Smooth muscle cell (in vitro differentiated cells): ENCODE results near the gene ANKRD11. TPM values are rescaled to one million over a fixed set of nuclear protein-coding genes. Genes with fewer than 3 reads are reported as not detected.
A peak's percentile ranks its signal among the peaks of the same experiment; 100 is the strongest.

Experiments used
- DNase-seq: peaks from one replicate; lab custom pipeline; 2025; ENCODE audit not compliant: unreplicated experiment; lab: John Stamatoyannopoulos, UW
- H2AFZ ChIP-seq: fragments of 200-600 bp; sonication (generic); 2 replicates; pipeline ENCODE4 v1.6.0; 2016; ENCODE audit warnings: antibody characterized with exemption, low read depth, mild to moderate bottlenecking
- H3F3A ChIP-seq: fragments of 200-600 bp; sonication (generic); 2 replicates; pipeline ENCODE4 v1.6.0; 2017; ENCODE audit warnings: antibody characterized with exemption, low read depth
- H3K27ac ChIP-seq: fragments of 200-600 bp; sonication (generic); 2 replicates; pipeline ENCODE4 v1.5.1; 2016; ENCODE audit warnings: low read depth, mild to moderate bottlenecking
- H3K27me3 ChIP-seq: fragments of 200-600 bp; sonication (generic); 2 replicates; pipeline ENCODE4 v1.6.1; 2016; ENCODE audit warnings: low read depth, mild to moderate bottlenecking
- H3K36me3 ChIP-seq: fragments of 200-600 bp; sonication (generic); 2 replicates; pipeline ENCODE4 v1.5.1; 2016; ENCODE audit warnings: low read depth
- H3K4me1 ChIP-seq: fragments of 200-600 bp; sonication (generic); 2 replicates; pipeline ENCODE4 v1.5.1; 2016; ENCODE audit warnings: low read depth
- H3K4me2 ChIP-seq: fragments of 200-600 bp; sonication (generic); 2 replicates; pipeline ENCODE4 v1.6.0; 2016; ENCODE audit warnings: mild to moderate bottlenecking
- H3K4me3 ChIP-seq: fragments of 200-600 bp; sonication (generic); 2 replicates; pipeline ENCODE4 v1.5.1; 2016; ENCODE audit warnings: mild to moderate bottlenecking
- H3K79me2 ChIP-seq: fragments of 200-600 bp; sonication (generic); 2 replicates; pipeline ENCODE4 v1.6.0; 2016; ENCODE audit warnings: low read depth, mild to moderate bottlenecking
- H3K9ac ChIP-seq: fragments of 200-600 bp; sonication (generic); 2 replicates; pipeline ENCODE4 v1.6.0; 2016; ENCODE audit warnings: low read depth
- H3K9me3 ChIP-seq: fragments of 200-600 bp; sonication (generic); replicated peaks from 2 replicates; pipeline ENCODE4 v1.5.1; 2016; ENCODE audit warnings: low read depth
- H4K20me1 ChIP-seq: fragments of 200-600 bp; sonication (generic); 2 replicates; pipeline ENCODE4 v1.6.0; 2016; ENCODE audit warnings: low read depth
- CTCF ChIP-seq: fragments of 200-600 bp; sonication (generic); IDR thresholded peaks from 2 replicates; pipeline ENCODE4 v1.5.1; 2017; ENCODE audit warnings: borderline replicate concordance, mild to moderate bottlenecking, antibody characterized with exemption; ENCODE audit not compliant: insufficient read depth, poor library complexity, severe bottlenecking
- WGBS: methylation state at CpG from one replicate; pipeline ENCODE4 v1.1.7; 2016; ENCODE audit warnings: low lambda C conversion rate; 5-methylcytosine and 5-hydroxymethylcytosine counted together
- polyA plus RNA-seq: library from polyadenylated mRNA; unstranded; fragments of >200 nt; fragmentation: Nextera tagmentation; extraction: Ambion mirVana; gene quantifications from 2 replicates; pipeline ENCODE4 v1.2.1, GENCODE V29; 2016
- total RNA-seq: library from RNA; depleted of rRNA; stranded (reverse); fragments of >200 nt; gene quantifications from 2 replicates; pipeline ENCODE4 v1.2.3, GENCODE V29; 2014

The ANKRD11 gene
- total and polyA plus RNA-seq, 2 experiments from 2014 or later = 31.5 to 105 TPM

- 94% methylated on average over 11 of the region's 11 CpGs for WGBS
- Histone ChIP-seq H3K4me1 (peaks cover 32% of the 10 kb centered on the region), H3K27me3 (no peaks in the 10 kb centered on the region), H2AFZ (no peak overlapping the region), H3K27ac (peak overlapping the region; percentile 92), H3K79me2 (peaks cover 89% of the 10 kb centered on the region), H3K4me3 (no peak overlapping the region), H3F3A (peaks cover 29% of the 10 kb centered on the region), H3K36me3 (no peaks in the 10 kb centered on the region), H3K9ac (no peak overlapping the region), H3K4me2 (peak overlapping the region; percentile 78), H3K9me3 (no peaks in the 10 kb centered on the region), H4K20me1 (peaks cover 99% of the 10 kb centered on the region)
- no peak for TF ChIP-seq CTCF
- no peak for DNase-seq
These were observed 172.0 kb downstream of the ANKRD11 start for GRCh38 chr16:89318430-89318758.

DNA sequence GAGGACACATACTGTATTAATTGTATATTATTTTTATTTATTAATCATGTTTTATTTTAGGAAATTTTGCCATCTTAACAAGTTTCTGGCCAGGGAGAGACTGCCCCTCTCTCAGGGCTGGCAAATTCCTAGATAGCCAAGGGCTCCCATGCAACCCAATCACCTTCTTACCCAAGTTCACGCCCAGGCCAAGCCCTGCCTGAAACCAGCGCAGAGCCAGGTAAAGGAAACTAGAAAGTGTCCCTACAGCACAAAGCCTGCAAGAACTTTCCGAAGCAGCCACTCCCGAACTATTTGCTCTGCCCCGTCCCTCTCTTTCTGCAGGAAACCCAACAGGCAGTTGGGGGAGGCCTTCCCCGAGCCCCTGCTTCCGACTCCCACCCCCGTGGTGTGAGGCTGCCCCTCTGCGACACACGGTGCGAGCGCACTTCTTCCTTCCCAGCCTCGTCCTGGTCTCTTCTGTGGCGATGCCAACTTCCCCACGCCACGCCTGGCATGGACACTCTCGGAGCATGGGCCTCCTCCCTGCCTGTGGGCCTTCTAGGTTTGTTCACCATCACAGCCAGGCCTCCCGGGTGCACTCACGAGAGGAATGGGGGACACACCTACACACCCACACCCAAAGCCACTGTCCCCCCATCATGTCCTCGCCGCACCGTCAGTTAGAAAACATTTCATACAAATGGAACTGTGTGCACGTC, 172.5 kb downstream of the ANKRD11 start:
- no peak overlapping the region for H3K4me3 ChIP-seq
- H3F3A ChIP-seq = peaks cover 29% of the 10 kb centered on the region
- no peak overlapping the region for H3K9ac ChIP-seq
- H3K4me1 ChIP-seq = peaks cover 30% of the 10 kb centered on the region
- H3K27ac ChIP-seq = peak overlapping the region; percentile 92
- H4K20me1 ChIP-seq = peaks cover 100% of the 10 kb centered on the region
- peaks cover 90% of the 10 kb centered on the region for H3K79me2 ChIP-seq
- H3K36me3 ChIP-seq = no peaks in the 10 kb centered on the region
- H3K9me3 ChIP-seq = no peaks in the 10 kb centered on the region
- no peak for DNase-seq
- H2AFZ ChIP-seq = no peak overlapping the region
- WGBS = 97% methylated on average over 21 of the region's 23 CpGs
- no peaks in the 10 kb centered on the region for H3K27me3 ChIP-seq
- no peak for TF ChIP-seq CTCF
- no peak overlapping the region for H3K4me2 ChIP-seq

- no peak for TF ChIP-seq CTCF
- peaks cover 23% of the 10 kb centered on the region for H3K4me1 ChIP-seq
- no peaks in the 10 kb centered on the region for H3K36me3 ChIP-seq
- no peak for DNase-seq
- H4K20me1 ChIP-seq = peaks cover 100% of the 10 kb centered on the region
- peaks cover 28% of the 10 kb centered on the region for H3F3A ChIP-seq
- no peak overlapping the region for H3K4me3 ChIP-seq
- H3K27me3 ChIP-seq = no peaks in the 10 kb centered on the region
- no peaks in the 10 kb centered on the region for H3K9me3 ChIP-seq
- peak overlapping the region; percentile 26 for H3K27ac ChIP-seq
- WGBS = 97% methylated on average over 12 of the region's 12 CpGs
- peaks cover 90% of the 10 kb centered on the region for H3K79me2 ChIP-seq
- H3K4me2 ChIP-seq = no peak overlapping the region
- no peak overlapping the region for H3K9ac ChIP-seq
- H2AFZ ChIP-seq = no peak overlapping the region
These were observed 173.2 kb downstream of the ANKRD11 start for GRCh38 chr16:89317101-89317671.

DNA sequence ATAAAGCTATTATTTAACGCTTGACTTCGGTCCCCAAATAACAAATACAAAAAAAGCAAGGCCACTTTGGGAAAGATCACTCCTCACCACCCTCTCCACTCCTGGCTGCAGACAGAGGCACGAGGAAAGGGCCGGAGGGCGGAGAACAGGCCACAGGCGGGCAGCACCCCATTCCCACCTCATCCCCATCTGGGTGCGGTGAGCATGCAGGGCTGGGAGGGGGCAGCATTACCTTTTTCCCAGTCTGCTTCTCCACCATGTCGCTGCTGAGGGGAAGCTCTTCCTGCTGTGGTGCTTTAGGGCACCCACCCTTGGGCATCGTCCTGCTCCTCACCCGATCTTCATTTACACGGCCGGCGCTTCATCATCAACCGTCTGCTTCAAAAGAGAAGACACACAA, 173.7 kb downstream of the ANKRD11 start:
- Histone ChIP-seq H3F3A (peaks cover 23% of the 10 kb centered on the region), H3K27ac (peak overlapping the region; percentile 45), H3K27me3 (no peaks in the 10 kb centered on the region), H3K4me1 (peaks cover 18% of the 10 kb centered on the region), H3K79me2 (peaks cover 90% of the 10 kb centered on the region), H3K9me3 (no peaks in the 10 kb centered on the region), H3K4me3 (no peak overlapping the region), H3K4me2 (no peak overlapping the region), H3K36me3 (no peaks in the 10 kb centered on the region), H3K9ac (no peak overlapping the region), H4K20me1 (peaks cover 100% of the 10 kb centered on the region), H2AFZ (no peak overlapping the region)
- no peak for DNase-seq
- no peak for TF ChIP-seq CTCF
- 93% methylated on average over 14 of the region's 14 CpGs for WGBS
